HG03095 (cell line): ENCODE results near the gene MANBA.

ENCODE experiments used
- ATAC-seq: cut with Tn5 transposase; IDR thresholded peaks from one replicate; pipeline ENCODE4 v1.9.1; 2021; ENCODE audit warnings: moderate library complexity; ENCODE audit not compliant: unreplicated experiment

Gene MANBA

DNA sequence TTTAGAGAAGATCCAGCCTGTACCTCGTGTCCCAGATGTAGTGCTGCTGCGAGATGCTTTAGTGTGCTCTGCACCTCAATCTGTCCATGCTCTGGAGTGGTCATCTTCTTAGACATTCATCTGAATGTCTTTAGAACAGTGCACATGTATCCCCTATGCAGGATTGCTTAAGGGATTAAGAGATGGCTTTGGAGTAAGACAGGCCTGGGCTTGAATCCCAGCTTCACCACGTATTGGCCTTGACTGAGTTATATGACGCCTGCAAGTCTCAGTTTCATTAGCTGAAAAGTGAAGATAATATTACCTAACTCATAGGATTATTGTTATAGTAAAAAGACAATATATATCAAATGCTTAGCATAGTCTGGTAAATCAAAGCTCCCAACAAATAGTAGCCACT lies 161.3 kb downstream of the MANBA start:
- peak; percentile 14 for ATAC-seq

GRCh38 chr4:102598762-102599374 lies 161.9 kb downstream of the MANBA start:
- ATAC-seq: peak; percentile 48

- peak; percentile 63 for ATAC-seq
Observed at GRCh38 chr4:102598086-102598761, 162.5 kb downstream of the MANBA start.

DNA sequence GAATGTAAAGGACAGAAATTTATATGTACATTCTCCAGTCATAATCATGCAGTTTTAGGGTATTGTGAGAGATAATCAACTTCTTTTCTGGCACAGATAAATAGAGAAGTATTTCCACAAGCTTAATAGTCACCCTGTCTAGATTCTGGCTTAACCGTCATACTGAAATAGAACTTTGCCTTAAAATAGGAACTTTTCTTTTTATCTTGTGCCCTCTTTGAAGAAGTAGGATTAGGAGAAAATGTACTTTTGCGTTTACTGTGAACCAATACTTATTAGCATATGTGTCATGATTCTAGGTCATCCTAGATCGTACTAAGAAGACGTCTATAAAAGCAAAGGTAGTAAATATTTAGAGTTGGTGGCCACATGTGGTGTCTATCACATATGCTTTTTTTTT lies 164.2 kb downstream of the MANBA start:
- no peak for ATAC-seq

GRCh38 chr4:102594000-102594399 lies 166.8 kb downstream of the MANBA start:
- no peak for ATAC-seq

DNA sequence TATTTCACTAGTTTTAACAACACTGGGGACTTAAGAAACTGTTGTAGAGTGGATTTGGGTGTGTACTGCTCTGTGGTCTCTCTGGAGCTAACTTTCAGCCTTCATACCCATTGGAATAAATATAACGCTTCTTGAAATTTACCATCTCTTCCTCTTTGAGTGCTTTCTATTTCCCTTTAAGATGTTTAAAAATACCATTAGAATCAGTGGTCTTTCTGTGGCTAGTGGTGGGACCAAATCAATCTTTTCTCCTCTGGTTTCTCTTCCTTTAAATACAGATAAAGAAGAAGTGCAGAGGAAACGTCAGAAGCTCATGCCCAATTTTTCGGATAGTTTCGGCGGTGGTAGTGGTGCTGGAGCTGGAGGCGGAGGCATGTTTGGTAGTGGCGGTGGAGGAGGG lies 167.6 kb downstream of the MANBA start:
- no peak for ATAC-seq

DNA sequence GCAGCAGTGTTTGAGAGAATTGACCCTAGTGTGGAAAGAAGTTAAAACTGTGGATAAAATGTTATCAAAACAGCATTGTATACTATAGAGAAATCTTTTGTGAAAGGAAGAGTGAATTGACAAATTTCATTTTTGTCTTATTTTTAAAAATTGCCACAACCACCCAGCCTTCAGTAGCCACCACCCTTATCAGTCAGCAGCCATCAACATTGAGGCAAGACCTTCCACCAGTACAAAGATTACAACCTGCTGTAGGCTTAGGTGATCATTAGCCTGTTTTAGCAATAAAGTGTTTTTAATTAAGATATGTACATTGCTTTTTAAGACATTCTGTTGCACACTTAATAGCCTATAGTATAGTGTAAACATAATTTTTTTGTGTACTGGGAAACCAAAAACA lies 168.5 kb downstream of the MANBA start:
- no peak for ATAC-seq

GRCh38 chr4:102589743-102590142 lies 171.0 kb downstream of the MANBA start:
- ATAC-seq: no peak

- ATAC-seq: peak; percentile 47
Observed at GRCh38 chr4:102586644-102587021, 174.1 kb downstream of the MANBA start.

GRCh38 chr4:102586002-102586643 lies 174.6 kb downstream of the MANBA start:
- ATAC-seq: peak; percentile 41

DNA sequence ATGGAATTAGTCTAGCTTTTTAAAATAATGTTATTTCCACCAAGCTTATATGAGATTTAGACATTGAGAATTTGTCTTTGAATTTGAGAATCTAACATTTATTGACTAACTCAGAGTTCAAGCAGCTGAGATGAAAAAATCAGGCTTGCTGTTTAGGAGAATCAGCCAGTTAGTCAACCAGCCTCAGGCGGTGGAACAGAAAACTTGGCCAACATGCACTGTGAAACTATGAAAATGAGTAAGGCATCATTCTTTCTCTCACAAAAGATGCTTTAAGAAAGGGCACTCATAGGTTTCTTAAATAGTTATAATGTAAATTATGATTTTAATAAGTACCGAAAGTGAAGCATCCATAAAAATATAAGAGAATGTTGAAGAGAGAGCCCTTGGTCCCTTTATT lies 175.4 kb downstream of the MANBA start:
- peak; percentile 49 for ATAC-seq

DNA sequence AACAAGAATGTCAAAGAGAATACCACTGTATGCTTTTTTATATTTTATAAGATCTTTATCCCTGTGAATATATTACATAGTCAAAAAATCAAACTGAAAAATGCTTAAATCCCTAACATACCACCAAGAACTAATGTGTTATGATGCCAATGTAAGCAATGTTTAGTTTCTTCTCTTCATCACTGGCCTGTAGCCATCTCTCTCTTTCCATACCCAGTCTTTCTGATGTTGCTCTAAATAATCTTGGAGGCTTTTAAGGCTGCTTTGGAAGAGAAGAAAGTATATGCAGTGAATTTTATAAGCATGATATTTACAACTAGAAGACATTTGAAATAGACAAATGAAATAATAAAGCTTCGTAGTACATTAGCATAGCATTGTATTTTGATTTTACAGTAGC lies 176.7 kb downstream of the MANBA start:
- no peak for ATAC-seq
